ENCODE data around the gene MMEL1. TPM values are rescaled to one million over a fixed set of nuclear protein-coding genes. Genes with fewer than 3 reads are reported as not detected.

Gene MMEL1
- total RNA-seq, 3 donors from 2014 or later = 9.2 to 12.7 TPM; not detected in 1

DNA sequence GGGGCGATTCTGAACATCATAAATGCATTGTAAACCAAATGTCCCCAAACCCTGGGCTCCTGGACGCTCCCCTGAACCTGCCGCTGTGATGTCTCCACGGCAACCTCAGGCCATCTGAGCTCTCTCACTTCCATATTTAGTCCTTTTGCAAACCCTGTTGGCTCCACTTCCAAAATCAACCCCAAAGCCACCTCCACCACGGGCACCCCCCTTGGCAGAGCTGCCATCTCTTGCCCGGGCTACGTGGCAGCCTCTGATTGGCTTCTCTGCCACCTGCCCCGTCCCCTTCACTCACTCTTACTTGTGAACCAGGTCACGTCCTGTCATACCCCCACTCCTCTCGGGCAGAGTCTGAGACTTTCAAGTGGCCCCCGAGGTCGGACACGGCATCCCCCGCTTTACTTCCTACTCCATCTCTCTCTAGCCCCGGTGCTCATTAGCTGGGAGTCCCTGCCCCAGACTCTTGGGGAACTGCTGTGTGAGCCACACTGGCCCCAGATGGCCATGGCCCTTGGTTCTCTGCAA lies 30.4 kb downstream of the MMEL1 start:
- Histone ChIP-seq H3K9me3 (peaks cover 0 to 10% of the 10 kb centered on the region in 2 donors), H3K4me3 (no peak overlapping the region), H3K36me3 (no peaks in the 10 kb centered on the region), H3K4me1 (no peaks in the 10 kb centered on the region), H3K27ac (no peak overlapping the region), H3K27me3 (peaks cover 0 to 22% of the 10 kb centered on the region in 2 donors)
- TF ChIP-seq, protein P1, sequence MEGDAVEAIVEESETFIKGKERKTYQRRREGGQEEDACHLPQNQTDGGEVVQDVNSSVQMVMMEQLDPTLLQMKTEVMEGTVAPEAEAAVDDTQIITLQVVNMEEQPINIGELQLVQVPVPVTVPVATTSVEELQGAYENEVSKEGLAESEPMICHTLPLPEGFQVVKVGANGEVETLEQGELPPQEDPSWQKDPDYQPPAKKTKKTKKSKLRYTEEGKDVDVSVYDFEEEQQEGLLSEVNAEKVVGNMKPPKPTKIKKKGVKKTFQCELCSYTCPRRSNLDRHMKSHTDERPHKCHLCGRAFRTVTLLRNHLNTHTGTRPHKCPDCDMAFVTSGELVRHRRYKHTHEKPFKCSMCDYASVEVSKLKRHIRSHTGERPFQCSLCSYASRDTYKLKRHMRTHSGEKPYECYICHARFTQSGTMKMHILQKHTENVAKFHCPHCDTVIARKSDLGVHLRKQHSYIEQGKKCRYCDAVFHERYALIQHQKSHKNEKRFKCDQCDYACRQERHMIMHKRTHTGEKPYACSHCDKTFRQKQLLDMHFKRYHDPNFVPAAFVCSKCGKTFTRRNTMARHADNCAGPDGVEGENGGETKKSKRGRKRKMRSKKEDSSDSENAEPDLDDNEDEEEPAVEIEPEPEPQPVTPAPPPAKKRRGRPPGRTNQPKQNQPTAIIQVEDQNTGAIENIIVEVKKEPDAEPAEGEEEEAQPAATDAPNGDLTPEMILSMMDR (IDR thresholded peaks at IDR 0.05) = no peak
- TF ChIP-seq POLR2AphosphoS5 (IDR thresholded peaks at IDR 0.05) (no peak), POLR2A (IDR thresholded peaks at IDR 0.05) (no peak)
- intact Hi-C loops (cut with DNase I; ENCODE audit: low total_unique reads) = loop anchor here (5.0 to 10.0 kb wide), 2 partner anchors 205 to 548 kb away; partner anchors contain the start of gene PRKCZ
- DNase-seq (ENCODE audit: low spot score in 2 of 2) = no peak

DNA sequence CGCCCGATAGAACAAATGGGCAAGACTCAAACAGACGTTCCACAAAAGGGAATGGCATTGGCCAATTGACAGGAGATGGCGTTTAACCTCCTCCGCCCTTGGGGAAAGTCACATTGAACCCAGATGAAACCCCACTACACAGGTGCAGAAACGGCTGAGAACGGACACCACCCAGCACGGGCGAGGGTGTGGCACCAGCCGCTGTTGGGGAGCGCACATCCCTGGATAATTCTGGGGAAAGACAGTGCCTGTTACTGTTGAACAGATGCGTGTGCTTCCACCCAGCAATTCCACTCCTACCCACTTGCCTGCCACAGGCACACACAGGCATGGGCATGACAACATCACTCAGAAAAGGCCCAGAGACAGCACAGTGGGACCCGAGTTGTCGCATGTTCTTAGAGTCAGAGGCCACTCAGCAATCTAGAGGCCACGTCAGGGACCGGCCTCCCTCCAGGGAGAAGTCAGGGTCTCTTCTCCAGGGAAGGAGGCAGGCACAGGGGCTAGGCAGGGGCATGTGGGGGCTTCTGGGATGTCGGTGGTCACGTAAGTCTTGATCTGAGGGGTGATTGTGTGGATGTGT lies 31.0 kb downstream of the MMEL1 start:
- TF ChIP-seq POLR2AphosphoS5 (IDR thresholded peaks at IDR 0.05) (no peak), POLR2A (IDR thresholded peaks at IDR 0.05) (no peak)
- TF ChIP-seq, protein P1 (IDR thresholded peaks at IDR 0.05) = no peak
- DNase-seq (ENCODE audit: low spot score in 2 of 2) = no peak
- no peaks in the 10 kb centered on the region for H3K36me3 ChIP-seq
- no peak overlapping the region for H3K27ac ChIP-seq
- H3K27me3 ChIP-seq = peaks cover 0 to 22% of the 10 kb centered on the region in 2 donors
- no peaks in the 10 kb centered on the region for H3K4me1 ChIP-seq
- intact Hi-C loops (cut with DNase I; ENCODE audit: low total_unique reads) = loop anchor here (5.0 to 10.0 kb wide), 2 partner anchors 205 to 547 kb away; partner anchors contain the start of gene PRKCZ
- H3K4me3 ChIP-seq = no peak overlapping the region
- peaks cover 0 to 10% of the 10 kb centered on the region in 2 donors for H3K9me3 ChIP-seq

DNA sequence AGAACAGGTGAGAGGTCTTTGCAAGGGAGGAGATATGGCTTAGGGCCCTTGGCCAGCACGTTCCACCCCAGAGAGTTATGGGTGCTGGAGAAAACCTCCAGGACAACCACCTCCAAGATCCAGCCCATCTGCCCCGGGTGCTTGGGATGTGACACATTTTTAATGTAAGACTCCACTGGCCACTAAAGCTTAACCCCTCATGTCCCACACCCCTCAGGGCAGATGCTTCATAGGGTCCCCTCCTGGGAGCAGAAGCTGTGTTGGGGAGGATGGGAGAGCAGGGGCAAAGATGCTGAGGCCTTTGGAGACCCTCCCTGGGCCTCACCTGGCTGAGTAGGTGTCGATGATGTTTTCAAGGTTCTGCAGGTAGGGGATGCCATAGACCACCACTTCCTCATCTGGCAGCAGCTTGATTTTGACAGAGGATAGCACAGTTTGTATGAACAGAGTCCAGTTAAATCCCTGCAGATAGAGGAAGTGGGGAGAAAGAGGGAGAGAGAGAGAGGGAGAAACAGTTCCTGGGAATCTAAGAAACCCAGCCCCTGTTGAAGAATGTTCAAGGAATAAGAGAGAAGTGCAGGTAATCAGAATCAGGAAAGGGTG lies 34.4 kb downstream of the MMEL1 start:
- intact Hi-C loops (cut with DNase I; ENCODE audit: low total_unique reads) = no loop called here
- TF ChIP-seq POLR2AphosphoS5 (IDR thresholded peaks at IDR 0.05) (no peak), POLR2A (IDR thresholded peaks at IDR 0.05) (no peak)
- TF ChIP-seq, protein P1 (IDR thresholded peaks at IDR 0.05) = no peak
- Histone ChIP-seq H3K27me3 (peaks cover 0 to 9% of the 10 kb centered on the region in 2 donors), H3K4me1 (no peaks in the 10 kb centered on the region), H3K27ac (no peak overlapping the region), H3K36me3 (no peaks in the 10 kb centered on the region), H3K4me3 (no peak overlapping the region), H3K9me3 (peaks cover 0 to 10% of the 10 kb centered on the region in 2 donors)
- no peak for DNase-seq (ENCODE audit: low spot score in 2 of 2)

DNA sequence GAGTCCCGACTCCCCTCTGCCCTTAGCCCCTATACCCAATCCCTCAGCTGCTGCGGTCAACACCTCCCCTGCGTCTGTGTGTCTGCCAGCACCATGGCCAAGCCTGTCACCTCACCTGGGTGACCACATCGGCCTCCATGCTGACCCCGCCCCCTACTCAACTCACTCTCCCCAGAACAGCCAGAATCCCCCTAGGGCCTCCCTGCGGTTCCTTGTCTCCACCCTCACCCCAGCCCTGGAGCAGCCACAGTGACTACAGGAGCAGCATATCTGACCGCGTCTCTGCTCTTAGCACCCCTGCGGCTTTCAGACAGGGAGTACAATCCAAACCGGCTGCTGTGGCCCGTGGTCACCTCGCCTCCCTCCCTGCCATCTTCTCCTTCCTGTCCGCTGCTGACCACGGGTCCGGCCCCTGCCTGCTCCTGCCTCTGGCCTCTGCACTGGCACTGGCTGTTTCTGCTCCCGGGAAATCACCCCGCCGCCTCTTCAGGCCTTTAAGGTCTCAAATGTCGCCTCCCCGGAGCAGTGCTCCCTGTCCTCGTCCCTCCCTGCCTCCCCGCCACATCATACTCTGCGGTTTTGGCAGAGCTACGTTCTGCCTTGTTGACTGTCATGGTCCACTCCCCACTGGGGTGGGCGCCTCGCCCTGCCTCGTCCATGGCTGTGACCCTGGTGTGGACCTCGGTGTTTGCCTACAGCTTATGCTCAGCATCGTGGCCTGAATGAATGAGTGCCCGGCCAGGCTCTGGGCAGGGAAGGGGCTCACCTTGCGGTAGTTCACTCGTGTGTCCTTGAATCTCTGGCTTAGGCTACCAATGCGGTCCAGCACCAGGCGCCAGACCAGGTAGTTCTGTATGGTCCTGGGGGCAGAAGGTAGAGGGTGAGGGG lies 35.1 kb downstream of the MMEL1 start:
- Histone ChIP-seq H3K36me3 (no peaks in the 10 kb centered on the region), H3K27ac (no peak overlapping the region), H3K4me3 (no peak overlapping the region), H3K4me1 (no peaks in the 10 kb centered on the region), H3K27me3 (peaks cover 0 to 4% of the 10 kb centered on the region in 2 donors), H3K9me3 (peaks cover 0 to 10% of the 10 kb centered on the region in 2 donors)
- no peak for TF ChIP-seq POLR2A (IDR thresholded peaks at IDR 0.05)
- intact Hi-C loops (cut with DNase I; ENCODE audit: low total_unique reads) = no loop called here
- no peak for DNase-seq (ENCODE audit: low spot score in 2 of 2)

DNA sequence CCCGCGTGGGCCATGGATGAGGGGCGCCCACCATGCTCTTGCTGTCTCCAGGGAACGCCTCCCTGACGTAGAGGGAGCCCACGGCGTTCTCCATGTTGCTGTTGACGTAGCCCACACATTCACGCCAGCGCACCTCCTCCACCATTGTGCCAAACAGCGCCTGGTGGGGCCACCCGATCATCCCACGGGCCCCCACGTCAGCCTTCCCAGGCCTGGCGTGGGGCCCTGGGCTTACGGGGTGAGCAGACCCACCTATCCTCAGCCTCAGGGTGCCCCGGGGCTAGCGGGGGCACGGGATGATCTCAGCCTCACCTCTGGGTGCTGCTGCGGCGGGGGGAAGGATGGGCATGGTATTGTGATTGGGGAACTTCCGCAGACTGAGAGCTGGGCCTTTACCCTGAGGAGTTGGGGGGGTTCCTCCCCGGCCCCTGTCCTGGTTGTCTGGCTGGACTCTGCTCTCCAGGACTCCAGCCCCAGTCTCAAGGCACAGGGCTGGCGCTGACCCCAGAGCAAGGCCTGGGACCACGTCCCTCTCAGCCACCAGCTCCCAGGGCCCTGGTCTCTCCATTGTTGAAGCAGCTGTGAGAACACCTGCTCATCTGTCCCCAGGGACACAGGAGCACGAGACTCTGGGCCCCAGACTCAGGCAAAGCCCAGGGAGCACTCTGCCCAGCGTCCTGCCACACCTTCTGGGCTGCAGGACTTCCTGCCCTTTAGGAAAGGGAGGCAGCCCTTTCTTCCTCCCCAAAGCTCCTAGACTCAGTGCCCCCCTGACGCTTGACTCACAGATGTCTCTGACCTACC lies 36.1 kb downstream of the MMEL1 start:
- Histone ChIP-seq H3K27me3 (peaks cover 0 to 4% of the 10 kb centered on the region in 2 donors), H3K9me3 (peaks cover 0 to 10% of the 10 kb centered on the region in 2 donors), H3K36me3 (no peaks in the 10 kb centered on the region), H3K27ac (no peak overlapping the region), H3K4me3 (no peak overlapping the region), H3K4me1 (no peaks in the 10 kb centered on the region)
- TF ChIP-seq, protein P1 (IDR thresholded peaks at IDR 0.05) = no peak
- TF ChIP-seq POLR2AphosphoS5 (IDR thresholded peaks at IDR 0.05) (no peak), POLR2A (IDR thresholded peaks at IDR 0.05) (no peak)
- no peak for DNase-seq (ENCODE audit: low spot score in 2 of 2)
- intact Hi-C loops (cut with DNase I; ENCODE audit: low total_unique reads) = no loop called here
